HG03097 (cell line): ENCODE results near the gene ANKRD31.
"Not testable (repeated sequence)": the region's sequence is repeated elsewhere in the genome, so short reads cannot be mapped to it uniquely, and the experiment has no call there.

ENCODE experiments used
- ATAC-seq: cut with Tn5 transposase; IDR thresholded peaks from one replicate; pipeline ENCODE4 v1.9.1; 2021; ENCODE audit not compliant: unreplicated experiment, low FRiP score

The ANKRD31 gene

GRCh38 chr5:75235711-75236110 is 967 bp downstream of the ANKRD31 start:
- ATAC-seq = no peak

- no peak for ATAC-seq
Measured at GRCh38 chr5:75234251-75234650, 2.4 kb downstream of the ANKRD31 start.

- ATAC-seq = no peak
Measured at GRCh38 chr5:75226916-75227315, 9.8 kb downstream of the ANKRD31 start.

- ATAC-seq = no peak
Measured at GRCh38 chr5:75225506-75225905, 11.2 kb downstream of the ANKRD31 start.

- not testable (repeated sequence) for ATAC-seq
Measured at GRCh38 chr5:75220787-75221186, 15.9 kb downstream of the ANKRD31 start.

GRCh38 chr5:75214928-75215327 is 21.8 kb downstream of the ANKRD31 start:
- no peak for ATAC-seq

GRCh38 chr5:75214409-75214808 is 22.3 kb downstream of the ANKRD31 start:
- no peak for ATAC-seq

- ATAC-seq = no peak
Measured at GRCh38 chr5:75203604-75204003, 33.1 kb downstream of the ANKRD31 start.

- no peak for ATAC-seq
Measured at GRCh38 chr5:75202935-75203334, 33.7 kb downstream of the ANKRD31 start.

- no peak for ATAC-seq
Measured at GRCh38 chr5:75200776-75201175, 35.9 kb downstream of the ANKRD31 start.

- no peak for ATAC-seq
Measured at GRCh38 chr5:75199946-75200345, 36.7 kb downstream of the ANKRD31 start.

- no peak for ATAC-seq
Measured at GRCh38 chr5:75199071-75199470, 37.6 kb downstream of the ANKRD31 start.

GRCh38 chr5:75197745-75198144 is 38.9 kb downstream of the ANKRD31 start:
- no peak for ATAC-seq

- no peak for ATAC-seq
Measured at GRCh38 chr5:75192804-75193203, 43.9 kb downstream of the ANKRD31 start.

- ATAC-seq = no peak
Measured at GRCh38 chr5:75192264-75192663, 44.4 kb downstream of the ANKRD31 start.

- no peak for ATAC-seq
Measured at GRCh38 chr5:75190227-75190626, 46.5 kb downstream of the ANKRD31 start.

- no peak for ATAC-seq
Measured at GRCh38 chr5:75189353-75189752, 47.3 kb downstream of the ANKRD31 start.

GRCh38 chr5:75185763-75186162 is 50.9 kb downstream of the ANKRD31 start:
- ATAC-seq = no peak

- not testable (repeated sequence) for ATAC-seq
Measured at GRCh38 chr5:75176009-75176408, 60.7 kb downstream of the ANKRD31 start.

GRCh38 chr5:75174872-75175271 is 61.8 kb downstream of the ANKRD31 start:
- not testable (repeated sequence) for ATAC-seq

GRCh38 chr5:75169516-75169915 is 67.2 kb downstream of the ANKRD31 start:
- ATAC-seq = no peak

- no peak for ATAC-seq
Measured at GRCh38 chr5:75168026-75168735, 68.5 kb downstream of the ANKRD31 start.

GRCh38 chr5:75167345-75167744 is 69.3 kb downstream of the ANKRD31 start:
- ATAC-seq = no peak
